ENCODE measurements around the gene BABAM2. TPM values are rescaled to one million over a fixed set of nuclear protein-coding genes. Genes with fewer than 3 reads are reported as not detected.

Gene BABAM2
- total RNA-seq, 2 experiments from 2014 or later = 41.8 to 47.2 TPM

GRCh38 chr2:28375236-28375635 lies 484.7 kb downstream of the BABAM2 start:
- no peak overlapping the region for H3K27ac Mint-ChIP-seq
- no peaks in the 10 kb centered on the region for H3K9me3 Mint-ChIP-seq
- CTCF ChIA-PET = no interaction called here
- H3K4me1 Mint-ChIP-seq (ENCODE audit: low read depth) = peaks cover 19% of the 10 kb centered on the region
- no peak for DNase-seq
- no peaks in the 10 kb centered on the region for H3K27me3 Mint-ChIP-seq (ENCODE audit: low read depth)
- H3K4me3 Mint-ChIP-seq = no peak overlapping the region
- intact Hi-C loops (cut with micrococcal nuclease) = no loop called here
- no peaks in the 10 kb centered on the region for H3K36me3 Mint-ChIP-seq (ENCODE audit: low read depth)

GRCh38 chr2:28375742-28376631 lies 485.5 kb downstream of the BABAM2 start:
- no peaks in the 10 kb centered on the region for H3K9me3 Mint-ChIP-seq
- H3K27me3 Mint-ChIP-seq (ENCODE audit: low read depth) = no peaks in the 10 kb centered on the region
- no peak for DNase-seq
- no peak overlapping the region for H3K4me3 Mint-ChIP-seq
- H3K4me1 Mint-ChIP-seq (ENCODE audit: low read depth) = peaks cover 19% of the 10 kb centered on the region
- CTCF ChIA-PET = no interaction called here
- no peak overlapping the region for H3K27ac Mint-ChIP-seq
- intact Hi-C loops (cut with micrococcal nuclease) = no loop called here
- H3K36me3 Mint-ChIP-seq (ENCODE audit: low read depth) = no peaks in the 10 kb centered on the region

- H3K36me3 Mint-ChIP-seq (ENCODE audit: low read depth) = no peaks in the 10 kb centered on the region
- CTCF ChIA-PET = no interaction called here
- H3K9me3 Mint-ChIP-seq = no peaks in the 10 kb centered on the region
- no peak overlapping the region for H3K27ac Mint-ChIP-seq
- DNase-seq = no peak
- H3K4me1 Mint-ChIP-seq (ENCODE audit: low read depth) = peaks cover 19% of the 10 kb centered on the region
- H3K4me3 Mint-ChIP-seq = no peak overlapping the region
- intact Hi-C loops (cut with micrococcal nuclease) = no loop called here
- H3K27me3 Mint-ChIP-seq (ENCODE audit: low read depth) = no peaks in the 10 kb centered on the region
Measured at GRCh38 chr2:28377195-28377816, 486.8 kb downstream of the BABAM2 start.

DNA sequence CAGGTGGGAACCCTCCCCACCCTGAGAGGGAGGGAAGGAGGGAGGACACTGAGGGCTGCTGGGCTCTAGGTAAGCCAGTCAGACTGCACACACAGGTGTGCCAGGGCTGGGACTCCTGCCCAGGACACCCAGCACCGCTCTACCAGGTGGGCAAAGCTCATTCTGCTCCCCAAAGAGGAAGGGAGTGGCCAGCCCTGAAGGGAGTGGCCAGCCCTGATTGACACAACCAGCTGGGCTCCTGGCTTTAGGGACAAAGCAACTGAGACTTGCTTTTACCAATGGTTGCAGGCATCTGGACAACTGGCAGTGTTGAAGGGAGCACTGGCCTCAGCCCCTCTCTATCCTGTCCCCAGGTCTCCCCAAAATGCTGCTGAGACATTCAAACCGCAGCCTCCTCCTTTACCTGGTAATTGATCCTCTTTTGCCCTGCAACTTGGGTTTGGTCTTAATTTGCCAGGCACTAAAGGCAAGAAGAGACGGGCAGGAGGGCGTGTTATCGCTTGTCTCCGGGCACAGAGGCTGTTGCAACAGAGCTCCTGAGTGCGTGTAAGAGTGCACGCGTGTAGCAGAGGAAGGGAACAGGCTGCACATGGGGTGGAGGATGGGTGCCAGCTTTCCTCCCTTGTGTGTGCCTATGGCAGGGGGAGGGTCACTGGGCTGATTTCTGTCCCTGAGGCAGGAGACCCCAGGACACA lies 487.6 kb downstream of the BABAM2 start:
- H3K4me1 Mint-ChIP-seq (ENCODE audit: low read depth) = peaks cover 19% of the 10 kb centered on the region
- no peaks in the 10 kb centered on the region for H3K27me3 Mint-ChIP-seq (ENCODE audit: low read depth)
- intact Hi-C loops (cut with micrococcal nuclease) = no loop called here
- H3K36me3 Mint-ChIP-seq (ENCODE audit: low read depth) = no peaks in the 10 kb centered on the region
- CTCF ChIA-PET = interaction anchor here (0.5 to 1.6 kb wide), 4 partner anchors 12 to 589 kb away, joined by 3 to 6 read pairs (median 4); no protein-coding TSS in a partner anchor
- DNase-seq = no peak
- no peaks in the 10 kb centered on the region for H3K9me3 Mint-ChIP-seq
- no peak overlapping the region for H3K4me3 Mint-ChIP-seq
- no peak overlapping the region for H3K27ac Mint-ChIP-seq

DNA sequence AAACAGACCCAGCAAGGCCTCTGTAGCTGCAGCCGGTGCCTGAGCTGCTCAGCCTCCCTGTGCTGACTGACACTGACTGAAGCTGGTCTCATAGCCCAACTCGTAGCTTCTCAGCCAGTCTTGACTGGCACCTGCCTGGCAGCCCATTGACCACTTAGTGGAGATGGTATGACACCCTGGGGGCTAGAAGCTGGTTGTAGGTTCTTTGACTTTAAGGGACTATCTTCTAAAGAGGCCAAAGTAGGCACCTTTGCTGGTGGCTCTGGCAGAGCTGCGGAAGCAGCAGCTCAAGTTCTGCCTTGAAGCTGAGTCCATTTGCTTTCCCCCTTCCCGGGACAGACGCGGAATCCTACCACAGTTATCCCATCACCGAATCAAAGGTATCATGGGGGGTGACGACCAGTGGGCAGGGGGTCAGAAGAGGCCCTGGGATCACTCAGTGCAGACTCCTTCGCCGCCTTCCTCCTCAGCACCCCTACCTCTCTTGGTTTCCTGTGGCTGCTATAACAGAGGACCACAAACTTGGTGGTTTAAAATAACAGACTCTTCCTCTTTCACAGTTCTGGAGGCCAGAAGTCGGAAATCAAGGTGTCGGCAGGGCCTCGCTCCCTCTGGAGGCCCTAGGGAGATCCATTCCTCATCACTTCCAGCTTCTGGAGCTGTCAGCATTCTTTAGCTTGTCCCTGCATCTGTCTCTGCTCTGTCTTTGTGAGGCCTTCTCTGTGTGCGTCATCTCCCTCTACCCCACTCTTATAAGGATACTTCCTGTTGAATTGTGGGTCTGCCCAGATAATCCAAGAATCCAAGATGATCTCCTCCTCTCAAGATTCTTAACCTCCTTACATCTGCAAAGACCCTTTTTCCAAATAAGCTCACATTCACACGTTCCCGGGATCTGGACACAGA lies 488.4 kb downstream of the BABAM2 start:
- Mint-ChIP-seq H3K36me3 (ENCODE audit: low read depth) (no peaks in the 10 kb centered on the region), H3K27me3 (ENCODE audit: low read depth) (no peaks in the 10 kb centered on the region), H3K27ac (no peak overlapping the region), H3K9me3 (no peaks in the 10 kb centered on the region), H3K4me1 (ENCODE audit: low read depth) (peaks cover 19% of the 10 kb centered on the region), H3K4me3 (no peak overlapping the region)
- no peak for DNase-seq
- intact Hi-C loops (cut with micrococcal nuclease) = no loop called here
- CTCF ChIA-PET = interaction anchor here (0.6 to 1.6 kb wide), 4 partner anchors 12 to 187 kb away, joined by 3 to 6 read pairs (median 4); no protein-coding TSS in a partner anchor

- Mint-ChIP-seq H3K27me3 (ENCODE audit: low read depth) (no peaks in the 10 kb centered on the region), H3K36me3 (ENCODE audit: low read depth) (no peaks in the 10 kb centered on the region), H3K4me3 (no peak overlapping the region), H3K9me3 (no peaks in the 10 kb centered on the region), H3K4me1 (ENCODE audit: low read depth) (peaks cover 19% of the 10 kb centered on the region), H3K27ac (no peak overlapping the region)
- no peak for DNase-seq
- CTCF ChIA-PET = interaction anchor here (0.6 kb wide), 1 partner anchor 10 kb away, joined by 4 read pairs; no protein-coding TSS in a partner anchor
- intact Hi-C loops (cut with micrococcal nuclease) = no loop called here
Measured at GRCh38 chr2:28380219-28380618, 489.7 kb downstream of the BABAM2 start.

- Mint-ChIP-seq H3K27ac (no peak overlapping the region), H3K9me3 (no peaks in the 10 kb centered on the region), H3K4me1 (ENCODE audit: low read depth) (peaks cover 19% of the 10 kb centered on the region), H3K36me3 (ENCODE audit: low read depth) (no peaks in the 10 kb centered on the region), H3K4me3 (no peak overlapping the region), H3K27me3 (ENCODE audit: low read depth) (no peaks in the 10 kb centered on the region)
- intact Hi-C loops (cut with micrococcal nuclease) = no loop called here
- CTCF ChIA-PET = interaction anchor here (0.5 to 0.6 kb wide), 2 partner anchors 27 to 927 kb away, joined by 3 to 6 read pairs; no protein-coding TSS in a partner anchor
- no peak for DNase-seq
Measured at GRCh38 chr2:28381225-28382180, 491.0 kb downstream of the BABAM2 start.

DNA sequence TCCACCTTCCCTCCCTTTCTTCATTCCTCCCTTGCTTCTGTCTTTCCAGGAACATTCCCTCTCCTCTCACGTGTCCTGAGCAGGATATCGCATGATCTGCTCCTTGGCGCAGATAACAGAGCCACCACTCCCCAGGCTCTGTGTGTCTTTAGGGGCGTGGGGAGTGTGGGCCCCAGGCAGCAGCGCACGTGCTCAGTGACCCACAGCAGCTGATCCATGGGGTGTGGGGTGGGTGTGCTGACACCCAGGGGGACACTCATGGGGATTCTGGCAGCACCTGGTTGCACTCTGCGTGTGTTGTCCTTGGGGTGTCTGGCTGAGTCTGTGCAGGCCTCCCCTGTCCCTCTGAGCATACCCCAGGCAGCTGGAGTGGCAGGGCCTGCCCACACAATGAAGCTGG lies 492.2 kb downstream of the BABAM2 start:
- Mint-ChIP-seq H3K27ac (no peak overlapping the region), H3K4me1 (ENCODE audit: low read depth) (peaks cover 24% of the 10 kb centered on the region), H3K27me3 (ENCODE audit: low read depth) (no peaks in the 10 kb centered on the region), H3K36me3 (ENCODE audit: low read depth) (no peaks in the 10 kb centered on the region), H3K4me3 (no peak overlapping the region), H3K9me3 (no peaks in the 10 kb centered on the region)
- no peak for DNase-seq
- intact Hi-C loops (cut with micrococcal nuclease) = no loop called here
- CTCF ChIA-PET = interaction anchor here (0.7 kb wide), 1 partner anchor 17 kb away, joined by 3 read pairs; no protein-coding TSS in a partner anchor

DNA sequence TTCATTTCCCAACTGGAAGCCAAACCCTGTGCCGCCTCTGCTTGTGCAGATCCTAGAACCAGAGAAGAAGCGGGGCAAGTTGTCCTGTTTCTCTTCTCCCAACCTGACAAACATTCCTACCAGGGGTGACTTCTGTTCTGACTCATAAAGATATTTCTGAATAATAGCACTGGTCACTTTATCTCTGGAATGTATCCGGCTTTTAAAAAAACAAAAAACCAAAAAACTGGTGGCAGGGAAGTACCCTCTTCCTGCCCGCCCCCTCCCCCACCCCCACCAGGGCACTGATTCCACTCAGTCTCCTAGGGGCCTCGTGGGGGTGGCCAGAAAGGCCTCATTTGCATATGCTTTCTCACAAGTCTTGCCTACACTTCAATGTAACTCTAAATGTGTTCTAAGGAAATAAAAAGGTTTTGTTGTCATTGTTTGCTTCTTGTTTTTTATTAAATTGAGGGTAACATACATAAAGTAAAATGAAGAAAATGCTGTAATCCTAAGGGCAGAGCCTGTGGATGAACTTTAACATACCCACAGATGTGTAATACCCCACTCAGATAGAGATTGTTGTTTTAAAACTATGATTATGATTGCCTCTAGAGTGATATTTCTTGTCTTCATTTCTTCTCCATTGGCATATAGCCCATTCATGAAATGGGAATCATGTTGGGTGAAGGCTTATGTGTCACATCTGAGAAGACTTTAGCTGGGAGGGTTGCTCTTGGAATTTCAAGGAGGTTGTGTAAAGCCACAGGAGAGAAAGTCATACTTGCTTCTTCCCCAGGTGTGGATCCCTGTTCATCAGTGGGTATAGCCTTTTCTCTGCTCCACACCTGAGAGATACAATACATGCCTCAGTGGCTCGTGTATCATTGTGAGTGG lies 496.8 kb downstream of the BABAM2 start:
- no peaks in the 10 kb centered on the region for H3K27me3 Mint-ChIP-seq (ENCODE audit: low read depth)
- no peak for DNase-seq
- CTCF ChIA-PET = no interaction called here
- H3K9me3 Mint-ChIP-seq = no peaks in the 10 kb centered on the region
- intact Hi-C loops (cut with micrococcal nuclease) = loop anchor here (5.0 kb wide), 1 partner anchor 95 kb away; no protein-coding TSS in a partner anchor
- H3K4me3 Mint-ChIP-seq = no peak overlapping the region
- no peak overlapping the region for H3K27ac Mint-ChIP-seq
- no peaks in the 10 kb centered on the region for H3K36me3 Mint-ChIP-seq (ENCODE audit: low read depth)
- H3K4me1 Mint-ChIP-seq (ENCODE audit: low read depth) = peaks cover 28% of the 10 kb centered on the region
